CD4-positive, CD25-positive, alpha-beta regulatory T cell (primary cell): ENCODE results near the gene ZNF611. TPM values are rescaled to one million over a fixed set of nuclear protein-coding genes. Genes with fewer than 3 reads are reported as not detected.
A peak's percentile ranks its signal among the peaks of the same experiment; 100 is the strongest.
"Not testable (repeated sequence)": the region's sequence is repeated elsewhere in the genome, so short reads cannot be mapped to it uniquely, and the experiment has no call there.

Experiments
- ATAC-seq, 2 donors: fragments of 150-1000 bp; cut with Tn5 transposase; one replicate each; pipeline ENCODE4 v1.10.0; 2021; ENCODE audit warnings: low read depth in 2 of 2, moderate number of reproducible peaks in 2 of 2, moderate library complexity in 1 of 2
- DNase-seq, 3 donors: peaks; one replicate each; pipeline versions ENCODE4 v3.0.0 to v3.0.0-alpha.2; 2012 to 2022; ENCODE audit warnings: mixed read lengths in 1 of 3
- H3K27ac ChIP-seq: one replicate; pipeline ENCODE4 v1.7.0; 2013; ENCODE audit warnings: mild to moderate bottlenecking, low read length; ENCODE audit not compliant: insufficient read depth, poor library complexity, severe bottlenecking
- H3K27me3 ChIP-seq: one replicate; pipeline ENCODE4 v1.7.0; 2013; ENCODE audit warnings: low read length; ENCODE audit not compliant: control insufficient read depth, insufficient read depth
- H3K36me3 ChIP-seq: one replicate; pipeline ENCODE4 v1.7.0; 2013; ENCODE audit warnings: mild to moderate bottlenecking, low read length, moderate library complexity; ENCODE audit not compliant: control insufficient read depth, insufficient read depth
- H3K4me1 ChIP-seq: 2 replicates; pipeline ENCODE4 v1.7.0; 2013; ENCODE audit warnings: mild to moderate bottlenecking, low read length; ENCODE audit not compliant: insufficient read depth, control insufficient read depth, poor library complexity, severe bottlenecking
- H3K4me3 ChIP-seq: one replicate; pipeline ENCODE4 v1.7.0; 2013; ENCODE audit warnings: low read depth, mild to moderate bottlenecking, low read length, moderate library complexity
- H3K9me3 ChIP-seq, 2 experiments: 1 replicate in 1 of 2; 2 replicates in 1 of 2; pipeline ENCODE4 v1.7.0; 2013; ENCODE audit warnings: low read length in 2 of 2, mild to moderate bottlenecking in 1 of 2, moderate library complexity in 1 of 2; ENCODE audit not compliant: control insufficient read depth in 2 of 2
- H3K27ac Mint-ChIP-seq, 3 donors: one replicate each; pipeline ENCODE4 v1.8.0; 2020 to 2022; ENCODE audit warnings: mild to moderate bottlenecking in 3 of 3, mixed read lengths in 3 of 3, moderate library complexity in 2 of 3
- H3K27me3 Mint-ChIP-seq: one replicate; pipeline ENCODE4 v1.8.0; 2022; ENCODE audit warnings: mild to moderate bottlenecking, mixed read lengths
- H3K36me3 Mint-ChIP-seq: one replicate; pipeline ENCODE4 v1.8.0; 2020; ENCODE audit warnings: mixed read lengths
- H3K4me1 Mint-ChIP-seq, 4 donors: one replicate each; pipeline ENCODE4 v1.8.0; 2020 to 2022; ENCODE audit warnings: mixed read lengths in 4 of 4, mild to moderate bottlenecking in 1 of 4
- H3K4me3 Mint-ChIP-seq, 4 donors: one replicate each; pipeline ENCODE4 v1.8.0; 2020 to 2022; ENCODE audit warnings: mild to moderate bottlenecking in 4 of 4, mixed read lengths in 4 of 4, moderate library complexity in 3 of 4
- H3K9me3 Mint-ChIP-seq, 7 donors: one replicate each; pipeline ENCODE4 v1.8.0; 2020 to 2022; ENCODE audit warnings: mixed read lengths in 7 of 7, mild to moderate bottlenecking in 3 of 7, moderate library complexity in 2 of 7
- polyA plus RNA-seq, 4 donors: library from polyadenylated mRNA; unstranded; fragments of 300-500 nt; fragmentation: Illumina TruSeq; gene quantifications; one replicate each; pipeline ENCODE4 v1.2.3, GENCODE V29; 2021
- total RNA-seq: library from RNA; stranded (reverse); gene quantifications from one replicate; pipeline ENCODE4 v1.2.3, GENCODE V29; 2022

Gene ZNF611
- 26.9 TPM for total RNA-seq
- 10 to 100 TPM; 19.0 to 34.1 (median 24.2) TPM for polyA plus RNA-seq

- H3K4me1 Mint-ChIP-seq, result peaks cover 13 to 26% (median 20%) of the 10 kb centered on the region in 4 donors
- no peaks in the 10 kb centered on the region for H3K27me3 Mint-ChIP-seq
- peak within 1 kb of the TSS; percentile 92 to 96 (median 94) for H3K27ac Mint-ChIP-seq
- H3K9me3 Mint-ChIP-seq, result peaks cover 0 to 8% (median 0%) of the 10 kb centered on the region in 7 donors
- no peaks in the 10 kb centered on the region for H3K27me3 ChIP-seq
- H3K4me1 ChIP-seq, result peaks cover 19% of the 10 kb centered on the region
- peak within 1 kb of the TSS; percentile 93 to 98 (median 94) for H3K4me3 Mint-ChIP-seq
- peak within 1 kb of the TSS; percentile 87 for H3K27ac ChIP-seq
- peaks cover 0 to 5% of the 10 kb centered on the region in 2 experiments for H3K9me3 ChIP-seq
- peaks cover 4% of the 10 kb centered on the region for H3K36me3 Mint-ChIP-seq
- peak; percentile 97 to 98 for ATAC-seq
- peak; percentile 97 to 99 (median 98) for DNase-seq
- no peaks in the 10 kb centered on the region for H3K36me3 ChIP-seq
- peak within 1 kb of the TSS; percentile 93 for H3K4me3 ChIP-seq
These were observed at the start of gene ZNF611 for GRCh38 chr19:52734893-52735661. ZNF611 (minus strand) TSS chr19:52735044; CDS start chr19:52715894, 19,150 bp downstream.

- not testable (repeated sequence) for H3K27me3 ChIP-seq, H3K27me3 Mint-ChIP-seq, DNase-seq, ATAC-seq, H3K4me1 ChIP-seq, H3K27ac Mint-ChIP-seq, H3K4me3 ChIP-seq, H3K36me3 ChIP-seq, H3K4me3 Mint-ChIP-seq, H3K27ac ChIP-seq
- Mint-ChIP-seq H3K4me1 (peaks cover 14 to 45% (median 21%) of the 10 kb centered on the region in 4 donors), H3K9me3 (peaks cover 0 to 48% (median 17%) of the 10 kb centered on the region in 7 donors), H3K36me3 (peaks cover 53% of the 10 kb centered on the region)
- H3K9me3 ChIP-seq, result peaks cover 4 to 17% of the 10 kb centered on the region in 2 experiments
These were observed 48.0 kb upstream of the ZNF611 start for GRCh38 chr19:52782864-52783263.

- Mint-ChIP-seq H3K36me3 (peaks cover 62% of the 10 kb centered on the region), H3K4me3 (peak overlapping the region in 2 of 4 donors; percentile 21 to 25), H3K9me3 (peaks cover 0 to 57% (median 17%) of the 10 kb centered on the region in 7 donors), H3K27ac (peak overlapping the region in 1 of 3 donors; percentile 37), H3K27me3 (no peaks in the 10 kb centered on the region), H3K4me1 (peaks cover 4 to 18% (median 5%) of the 10 kb centered on the region in 4 donors)
- DNase-seq (no peak), ATAC-seq (peak in 1 of 2 donors; percentile 46)
- Histone ChIP-seq H3K4me3 (no peak overlapping the region), H3K36me3 (peaks cover 33% of the 10 kb centered on the region), H3K27ac (no peak overlapping the region), H3K4me1 (no peaks in the 10 kb centered on the region), H3K9me3 (peaks cover 7 to 39% of the 10 kb centered on the region in 2 experiments), H3K27me3 (no peaks in the 10 kb centered on the region)
These were observed 44.0 kb upstream of the ZNF611 start for GRCh38 chr19:52778811-52779210.

- not testable (repeated sequence) for H3K27ac ChIP-seq, H3K4me3 ChIP-seq, H3K36me3 Mint-ChIP-seq, ATAC-seq, H3K4me3 Mint-ChIP-seq, H3K27ac Mint-ChIP-seq, H3K27me3 Mint-ChIP-seq, DNase-seq, H3K4me1 ChIP-seq, H3K27me3 ChIP-seq, H3K36me3 ChIP-seq, H3K4me1 Mint-ChIP-seq
- H3K9me3 ChIP-seq, result peaks cover 0 to 13% of the 10 kb centered on the region in 2 experiments
- peaks cover 0 to 21% (median 12%) of the 10 kb centered on the region in 7 donors for H3K9me3 Mint-ChIP-seq
These were observed 21.6 kb upstream of the ZNF611 start for GRCh38 chr19:52756447-52756846.

GRCh38 chr19:52749780-52750179 is 14.9 kb upstream of the ZNF611 start:
- Mint-ChIP-seq H3K4me1 (peaks cover 0 to 5% (median 0%) of the 10 kb centered on the region in 4 donors), H3K4me3 (no peak overlapping the region), H3K27me3 (peaks cover 4% of the 10 kb centered on the region), H3K9me3 (peaks cover 0 to 5% (median 0%) of the 10 kb centered on the region in 7 donors), H3K36me3 (no peaks in the 10 kb centered on the region), H3K27ac (no peak overlapping the region)
- no peaks in the 10 kb centered on the region for H3K4me1 ChIP-seq
- no peaks in the 10 kb centered on the region for H3K27me3 ChIP-seq
- no peak overlapping the region for H3K4me3 ChIP-seq
- no peak overlapping the region for H3K27ac ChIP-seq
- H3K9me3 ChIP-seq, result no peaks in the 10 kb centered on the region
- DNase-seq (no peak), ATAC-seq (no peak)
- no peaks in the 10 kb centered on the region for H3K36me3 ChIP-seq

- ATAC-seq (no peak), DNase-seq (peak in 2 of 3 donors; percentile 41 to 42)
- Histone ChIP-seq H3K4me1 (no peaks in the 10 kb centered on the region), H3K9me3 (no peaks in the 10 kb centered on the region), H3K36me3 (no peaks in the 10 kb centered on the region), H3K27me3 (no peaks in the 10 kb centered on the region), H3K4me3 (no peak overlapping the region), H3K27ac (no peak overlapping the region)
- Mint-ChIP-seq H3K27me3 (peaks cover 4% of the 10 kb centered on the region), H3K36me3 (no peaks in the 10 kb centered on the region), H3K9me3 (no peaks in the 10 kb centered on the region), H3K27ac (no peak overlapping the region), H3K4me3 (no peak overlapping the region), H3K4me1 (peaks cover 0 to 5% (median 0%) of the 10 kb centered on the region in 4 donors)
These were observed 13.6 kb upstream of the ZNF611 start for GRCh38 chr19:52748336-52748950.

GRCh38 chr19:52745919-52746318 is 11.1 kb upstream of the ZNF611 start:
- DNase-seq, H3K36me3 Mint-ChIP-seq, H3K27ac ChIP-seq, H3K9me3 Mint-ChIP-seq, H3K27me3 Mint-ChIP-seq, H3K4me1 ChIP-seq, H3K27me3 ChIP-seq, ATAC-seq, H3K9me3 ChIP-seq, H3K4me3 ChIP-seq, H3K36me3 ChIP-seq: not testable (repeated sequence)
- Mint-ChIP-seq H3K27ac (peak overlapping the region in 1 of 3 donors; percentile 67), H3K4me1 (peaks cover 5 to 11% (median 7%) of the 10 kb centered on the region in 4 donors), H3K4me3 (peak overlapping the region in 2 of 4 donors; percentile 10 to 34)
